ENCODE results near the gene CKAP2L.

The CKAP2L gene

GRCh38 chr2:112792419-112792818 lies 28.0 kb upstream of the CKAP2L start:
- in situ Hi-C loops (cut with MboI; ENCODE audit: low sequenced_read_pairs, unreplicated experiment) = no loop called here
- no peak for TF ChIP-seq CTCF (IDR thresholded peaks at IDR 0.05; ENCODE audit: borderline replicate concordance, control extremely low read depth, extremely low read depth, insufficient read depth, missing control alignments)
- DNase-seq (ENCODE audit: low spot score) = no peak

GRCh38 chr2:112791693-112792230 lies 27.4 kb upstream of the CKAP2L start:
- DNase-seq (ENCODE audit: low spot score) = no peak
- in situ Hi-C loops (cut with MboI; ENCODE audit: low sequenced_read_pairs, unreplicated experiment) = no loop called here

GRCh38 chr2:112791019-112791418 lies 26.6 kb upstream of the CKAP2L start:
- TF ChIP-seq CTCF (IDR thresholded peaks at IDR 0.05; ENCODE audit: borderline replicate concordance, control extremely low read depth, extremely low read depth, insufficient read depth, missing control alignments) = no peak
- DNase-seq (ENCODE audit: low spot score) = no peak
- in situ Hi-C loops (cut with MboI; ENCODE audit: low sequenced_read_pairs, unreplicated experiment) = no loop called here

More at GRCh38 chr2:112791693-112792230, 27.4 kb upstream of the CKAP2L start:
- no peak for TF ChIP-seq CTCF (IDR thresholded peaks at IDR 0.05; ENCODE audit: borderline replicate concordance, control extremely low read depth, extremely low read depth, insufficient read depth, missing control alignments)

- TF ChIP-seq CTCF (IDR thresholded peaks at IDR 0.05; ENCODE audit: borderline replicate concordance, control extremely low read depth, extremely low read depth, insufficient read depth, missing control alignments) = no peak
- in situ Hi-C loops (cut with MboI; ENCODE audit: low sequenced_read_pairs, unreplicated experiment) = no loop called here
- no peak for DNase-seq (ENCODE audit: low spot score)
Observed at GRCh38 chr2:112790305-112790704, 25.9 kb upstream of the CKAP2L start.

GRCh38 chr2:112789186-112789585 lies 24.8 kb upstream of the CKAP2L start:
- no peak for TF ChIP-seq CTCF (IDR thresholded peaks at IDR 0.05; ENCODE audit: borderline replicate concordance, control extremely low read depth, extremely low read depth, insufficient read depth, missing control alignments)
- no peak for DNase-seq (ENCODE audit: low spot score)
- in situ Hi-C loops (cut with MboI; ENCODE audit: low sequenced_read_pairs, unreplicated experiment) = no loop called here

GRCh38 chr2:112788653-112789052 lies 24.2 kb upstream of the CKAP2L start:
- DNase-seq (ENCODE audit: low spot score) = no peak
- in situ Hi-C loops (cut with MboI; ENCODE audit: low sequenced_read_pairs, unreplicated experiment) = no loop called here
- TF ChIP-seq CTCF (IDR thresholded peaks at IDR 0.05; ENCODE audit: borderline replicate concordance, control extremely low read depth, extremely low read depth, insufficient read depth, missing control alignments) = no peak

Measured in GM13976 (cell line).